Head of caudate nucleus (tissue), 42 donors: Measurements from ENCODE around the gene RPL21.
"Not testable (repeated sequence)": the region's sequence is repeated elsewhere in the genome, so short reads cannot be mapped to it uniquely, and the experiment has no call there.

Experiments
- DNase-seq, 42 donors: peaks; one replicate each; pipeline versions ENCODE4 v3.0.0 to v3.0.0-alpha.2; 2020 to 2021; ENCODE audit warnings: mixed read lengths in 7 of 42
- intact Hi-C: fragments of 100-400 bp; cut with DNase I; formaldehyde crosslinking; loops from one replicate; pipeline ENCODE4 v1.15.0; 2022

RPL21 gene

GRCh38 chr13:27251166-27252091 lies at the start of gene RPL21:
Gene RPL21, plus strand, starts transcription at chr13:27251558. Its CDS starts 2,219 bp downstream, at chr13:27253777.
- peak; percentile 92 to 98 (median 96) for DNase-seq
- intact Hi-C loops = loop anchor here (2.0 kb wide), 1 partner anchor 81 kb away; the partner anchor contains the start of gene USP12

DNA sequence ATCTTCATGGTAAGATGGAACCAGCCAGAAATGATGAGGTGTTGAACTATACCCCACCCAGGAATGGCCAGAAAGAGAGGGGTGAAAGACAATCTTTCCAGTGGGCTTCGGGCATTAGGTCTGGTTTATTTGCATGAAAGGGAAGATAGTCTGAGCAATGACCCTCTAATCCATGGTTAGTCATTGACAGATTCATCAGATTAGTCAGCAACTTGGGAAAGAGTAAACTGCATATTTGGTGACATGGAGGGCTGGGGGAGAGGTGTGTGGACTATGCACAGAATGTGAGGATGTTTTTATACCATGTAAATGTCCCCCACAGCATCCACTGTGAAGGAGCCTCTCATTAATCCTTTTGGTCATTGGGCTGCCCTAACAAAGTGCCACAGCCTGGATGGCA lies 49.7 kb upstream of the RPL21 start:
- no peak for DNase-seq
- intact Hi-C loops = no loop called here

GRCh38 chr13:27203186-27203585 lies 48.2 kb upstream of the RPL21 start:
- intact Hi-C loops = no loop called here
- no peak for DNase-seq

DNA sequence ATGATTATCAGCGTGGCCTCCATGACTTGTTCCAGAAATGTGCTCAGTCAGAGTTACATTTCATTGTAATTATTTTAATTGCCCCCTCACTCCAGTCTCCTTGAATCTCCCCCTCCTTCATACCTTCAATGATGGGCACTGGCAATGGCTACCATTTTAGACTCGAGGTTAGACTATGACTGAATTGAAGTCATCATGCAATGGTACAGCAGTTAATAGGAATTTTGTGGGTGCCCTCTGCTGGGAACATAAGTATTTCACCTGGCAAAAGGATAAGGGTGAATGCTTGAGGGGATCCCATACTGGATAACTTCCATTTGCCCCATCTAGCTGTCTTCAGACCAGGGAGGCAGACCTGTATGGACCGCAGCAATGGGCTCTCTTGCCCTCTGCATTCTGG lies 47.5 kb upstream of the RPL21 start:
- DNase-seq = peak in 15 of 42 donors; percentile 3 to 48 (median 25)
- intact Hi-C loops = no loop called here

- intact Hi-C loops = no loop called here
- no peak for DNase-seq
These were observed 42.8 kb upstream of the RPL21 start for GRCh38 chr13:27208514-27208913.

DNA sequence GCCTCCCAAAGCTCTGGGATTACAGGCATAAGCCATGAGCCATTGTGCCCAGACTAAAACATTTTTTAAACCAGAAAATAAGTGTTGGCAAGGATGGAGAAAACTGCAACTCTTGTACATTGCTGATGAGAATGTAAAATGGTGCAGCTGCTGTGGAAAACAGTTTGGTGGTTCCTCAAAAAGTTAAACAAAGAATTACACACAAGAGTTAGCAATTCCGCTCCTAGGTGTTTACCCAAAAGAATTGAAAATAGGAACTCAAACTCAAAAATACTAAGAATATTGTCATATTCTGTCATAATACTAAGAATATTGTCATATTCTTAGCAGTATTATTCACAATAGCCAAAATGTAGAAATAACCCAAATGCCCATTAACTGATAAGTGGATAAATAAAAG lies 40.1 kb upstream of the RPL21 start:
- intact Hi-C loops = no loop called here
- DNase-seq = no peak

DNA sequence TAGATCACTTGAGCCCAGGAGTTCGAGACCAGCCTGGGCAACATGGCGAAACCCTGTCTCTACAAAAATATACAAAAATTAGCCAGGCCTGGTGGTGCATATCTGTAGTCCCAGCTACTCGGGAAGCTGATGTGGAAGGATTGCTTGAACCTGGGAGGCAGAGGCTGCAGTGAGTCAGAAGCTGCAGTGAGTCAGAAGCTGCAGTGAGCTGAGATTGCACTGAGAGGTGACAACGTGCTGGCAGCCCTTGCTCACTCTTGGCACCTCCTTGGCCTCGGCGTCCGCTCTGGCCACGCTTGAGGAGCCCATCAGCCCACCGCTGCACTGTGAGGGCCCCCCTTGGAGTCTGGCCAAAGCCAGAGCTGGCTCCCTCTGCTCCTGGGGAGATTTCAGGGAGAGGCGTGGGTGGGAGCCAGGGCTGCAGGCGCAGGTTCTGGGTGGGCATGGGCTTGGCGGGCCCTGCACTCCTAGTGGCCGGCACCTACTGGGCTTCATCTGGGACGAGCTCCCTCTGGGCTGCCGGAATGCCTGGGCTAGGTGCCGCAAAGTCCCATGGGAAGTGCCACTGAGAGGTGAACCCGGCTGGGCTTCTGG lies 39.5 kb upstream of the RPL21 start:
- peak in 1 of 42 donors; percentile 15 for DNase-seq
- intact Hi-C loops = no loop called here

DNA sequence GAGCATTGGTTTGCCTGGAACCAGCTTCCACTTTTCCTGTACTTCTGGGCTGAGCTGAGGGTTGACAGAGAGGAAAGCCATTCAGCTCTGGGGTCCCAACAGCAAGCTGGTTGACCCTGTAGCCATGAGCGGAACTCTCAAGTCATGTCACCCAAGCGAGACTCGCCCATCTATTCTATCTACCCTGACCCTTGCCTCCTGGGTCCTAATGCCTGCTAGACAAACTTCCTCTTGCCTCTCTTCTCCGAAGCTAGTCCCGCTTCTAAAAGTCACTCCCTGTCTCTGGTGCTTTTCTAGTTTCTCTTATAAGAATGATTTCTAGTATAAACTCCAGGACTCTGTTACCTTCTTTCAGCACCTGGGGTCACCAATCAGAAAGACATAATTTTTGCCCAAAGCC lies 38.0 kb upstream of the RPL21 start:
- intact Hi-C loops, DNase-seq: not testable (repeated sequence)

DNA sequence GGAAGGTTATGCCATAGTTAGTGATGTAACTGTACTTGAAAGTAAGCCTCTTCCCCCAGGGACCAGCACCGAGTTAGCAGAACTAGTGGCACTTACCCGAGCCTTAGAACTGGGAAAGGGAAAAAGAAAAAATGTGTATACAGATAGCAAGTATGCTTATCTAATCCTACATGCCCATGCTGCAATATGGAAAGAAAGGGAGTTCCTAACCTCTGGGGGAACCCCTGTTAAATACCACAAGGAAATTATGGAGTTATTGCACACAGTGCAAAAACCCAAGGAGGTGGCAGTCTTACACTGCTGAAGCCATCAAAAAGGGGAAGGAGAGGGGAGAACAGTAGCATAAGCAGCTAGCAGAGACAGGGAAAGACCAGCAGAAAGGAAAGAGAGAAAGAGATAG lies 33.6 kb upstream of the RPL21 start:
- DNase-seq, intact Hi-C loops: not testable (repeated sequence)

GRCh38 chr13:27218861-27219260 lies 32.5 kb upstream of the RPL21 start:
- intact Hi-C loops, DNase-seq: not testable (repeated sequence)

- intact Hi-C loops = no loop called here
These were observed 31.7 kb upstream of the RPL21 start for GRCh38 chr13:27219611-27220010.

DNA sequence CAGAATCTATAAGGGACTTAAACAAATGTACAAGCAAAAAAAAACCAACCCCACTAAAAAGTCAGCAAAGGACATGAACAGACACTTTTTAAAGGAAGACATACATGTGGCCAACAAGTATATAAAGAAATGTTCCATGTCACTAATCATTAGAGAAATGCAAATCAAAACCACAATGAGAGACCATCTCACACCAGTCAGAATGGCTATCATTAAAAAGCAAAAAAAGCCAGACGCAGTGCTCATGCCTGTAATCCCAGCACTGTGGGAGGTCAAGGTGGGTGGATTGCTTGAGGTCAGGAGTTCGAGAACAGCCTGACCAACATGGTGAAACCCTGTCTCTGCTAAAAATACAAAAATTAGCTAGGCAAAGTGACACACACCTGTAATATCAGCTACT lies 29.3 kb upstream of the RPL21 start:
- DNase-seq, intact Hi-C loops: not testable (repeated sequence)

More at GRCh38 chr13:27219611-27220010, 31.7 kb upstream of the RPL21 start:
- DNase-seq = no peak

DNA sequence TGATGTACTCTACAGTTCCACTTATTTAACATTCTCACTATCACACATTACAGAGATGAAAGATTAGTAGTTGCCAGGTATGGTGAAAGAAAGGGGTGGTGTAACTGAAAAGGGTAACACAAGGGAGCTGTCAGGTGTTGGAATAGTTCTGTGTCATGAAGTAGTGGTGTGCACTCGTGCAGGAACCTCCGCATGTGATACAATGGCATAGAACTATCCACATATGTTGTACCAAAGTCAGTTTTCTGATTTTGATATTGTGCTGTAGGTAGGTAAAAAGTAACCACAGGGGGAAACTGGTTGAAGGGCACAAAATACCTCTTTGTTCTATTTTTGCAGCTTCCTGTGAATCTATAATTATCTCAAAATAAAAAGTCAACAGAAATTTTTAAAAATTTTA lies 24.4 kb upstream of the RPL21 start:
- intact Hi-C loops = no loop called here
- no peak for DNase-seq

- intact Hi-C loops = no loop called here
- no peak for DNase-seq
These were observed 23.2 kb upstream of the RPL21 start for GRCh38 chr13:27228131-27228530.

- intact Hi-C loops = no loop called here
- DNase-seq = no peak
These were observed 21.7 kb upstream of the RPL21 start for GRCh38 chr13:27229642-27230041.

- intact Hi-C loops = no loop called here
- no peak for DNase-seq
These were observed 17.4 kb upstream of the RPL21 start for GRCh38 chr13:27233964-27234363.

DNA sequence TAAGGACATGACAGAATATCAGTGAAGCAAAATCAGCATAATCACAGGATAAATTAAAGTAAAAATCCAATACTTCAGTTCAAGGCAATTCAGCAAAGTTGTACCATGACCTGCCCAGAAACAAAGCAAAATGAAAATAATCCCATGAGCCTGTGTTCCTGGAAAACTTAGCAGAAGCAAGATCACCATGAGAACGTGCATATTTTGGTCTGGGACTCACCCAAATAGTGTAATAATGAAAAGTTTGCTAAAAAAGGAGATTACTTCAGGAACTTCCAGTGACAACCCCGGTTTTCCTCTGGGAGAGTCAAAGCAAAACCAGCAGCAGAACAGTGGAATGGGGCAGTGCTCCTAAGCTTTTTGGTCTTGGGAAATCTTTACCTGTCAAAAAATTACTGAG lies 14.9 kb upstream of the RPL21 start:
- intact Hi-C loops = no loop called here

DNA sequence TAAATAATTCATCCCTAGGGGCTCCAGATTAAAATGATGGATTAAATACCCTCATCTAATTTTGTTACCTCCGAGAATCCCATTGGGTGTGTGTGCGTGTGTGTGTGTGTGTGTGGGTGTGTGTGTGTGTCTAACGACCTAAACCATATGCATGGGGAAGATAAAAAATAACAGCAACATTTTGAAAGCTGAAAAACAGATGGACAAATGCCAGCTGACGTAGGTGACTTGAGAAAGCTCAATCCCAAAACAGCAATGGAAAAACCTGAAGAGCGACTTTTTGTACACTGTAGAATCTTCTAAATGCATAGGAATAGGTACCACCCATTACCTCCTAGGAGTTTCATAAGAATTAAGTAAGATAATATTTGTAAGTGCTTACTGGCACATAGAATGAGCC lies 8.7 kb upstream of the RPL21 start:
- intact Hi-C loops = no loop called here

More for the DNA sequence above, 14.9 kb upstream of the RPL21 start:
- DNase-seq = no peak

GRCh38 chr13:27245610-27246009 lies 5.7 kb upstream of the RPL21 start:
- DNase-seq = no peak
- intact Hi-C loops = no loop called here

More for the DNA sequence above, 8.7 kb upstream of the RPL21 start:
- DNase-seq = no peak

GRCh38 chr13:27250833-27251165 lies 559 bp upstream of the RPL21 start:
- intact Hi-C loops = loop anchor here (2.0 kb wide), 1 partner anchor 80 kb away; the partner anchor contains the start of gene USP12
- no peak for DNase-seq
